Measurements from ENCODE around the gene CALHM1.

The CALHM1 gene

GRCh38 chr10:103478671-103479070 lies 20.0 kb upstream of the CALHM1 start:
- Mint-ChIP-seq H3K27ac (ENCODE audit: low read depth) (no peak overlapping the region), H3K9me3 (no peaks in the 10 kb centered on the region), H3K4me1 (peaks cover 7% of the 10 kb centered on the region), H3K36me3 (ENCODE audit: insufficient read depth) (no peaks in the 10 kb centered on the region), H3K27me3 (no peaks in the 10 kb centered on the region), H3K4me3 (no peak overlapping the region)
- no peak for DNase-seq (ENCODE audit: low spot score in 2 of 2)
- ATAC-seq (replicated peaks; ENCODE audit: extremely low read depth, poor library complexity, severe bottlenecking), result no peak

GRCh38 chr10:103476046-103476768 lies 17.5 kb upstream of the CALHM1 start:
- Mint-ChIP-seq H3K27me3 (no peaks in the 10 kb centered on the region), H3K27ac (ENCODE audit: low read depth) (no peak overlapping the region), H3K4me3 (no peak overlapping the region), H3K9me3 (no peaks in the 10 kb centered on the region), H3K36me3 (ENCODE audit: insufficient read depth) (no peaks in the 10 kb centered on the region), H3K4me1 (peaks cover 10% of the 10 kb centered on the region)
- ATAC-seq (replicated peaks; ENCODE audit: extremely low read depth, poor library complexity, severe bottlenecking) (no peak), DNase-seq (ENCODE audit: low spot score in 2 of 2) (no peak)

DNA sequence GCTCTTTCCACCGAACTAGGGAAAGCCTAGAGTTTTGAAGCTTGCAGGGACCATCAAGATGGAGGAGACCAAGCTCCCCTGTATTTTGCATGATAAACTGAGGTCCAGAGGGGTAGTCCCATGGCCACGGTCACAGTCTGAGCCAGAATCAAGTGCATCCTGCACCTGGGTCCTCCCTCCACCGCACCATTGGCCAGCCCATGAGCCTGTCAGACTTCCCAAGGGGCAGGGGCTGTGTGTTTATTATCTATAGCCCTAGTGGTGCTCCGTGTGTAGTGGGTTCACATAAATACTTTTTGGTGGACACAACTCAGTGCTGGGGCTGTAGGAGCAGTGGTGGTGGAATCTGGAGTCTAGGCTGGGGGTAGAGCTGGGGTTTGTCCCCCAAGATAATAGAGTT lies 16.7 kb upstream of the CALHM1 start:
- Mint-ChIP-seq H3K27me3 (no peaks in the 10 kb centered on the region), H3K4me3 (no peak overlapping the region), H3K27ac (ENCODE audit: low read depth) (no peak overlapping the region), H3K9me3 (no peaks in the 10 kb centered on the region), H3K36me3 (ENCODE audit: insufficient read depth) (peaks cover 2% of the 10 kb centered on the region), H3K4me1 (peaks cover 17% of the 10 kb centered on the region)
- DNase-seq (ENCODE audit: low spot score in 2 of 2), result no peak
- no peak for ATAC-seq (replicated peaks; ENCODE audit: extremely low read depth, poor library complexity, severe bottlenecking)

- DNase-seq (ENCODE audit: low spot score in 2 of 2) (no peak), ATAC-seq (replicated peaks; ENCODE audit: extremely low read depth, poor library complexity, severe bottlenecking) (no peak)
- H3K27ac Mint-ChIP-seq (ENCODE audit: low read depth), result no peak overlapping the region
- H3K36me3 Mint-ChIP-seq (ENCODE audit: insufficient read depth), result peaks cover 2% of the 10 kb centered on the region
- H3K9me3 Mint-ChIP-seq, result no peaks in the 10 kb centered on the region
- peaks cover 31% of the 10 kb centered on the region for H3K4me1 Mint-ChIP-seq
- no peak overlapping the region for H3K4me3 Mint-ChIP-seq
- H3K27me3 Mint-ChIP-seq, result no peaks in the 10 kb centered on the region
These were observed 15.4 kb upstream of the CALHM1 start for GRCh38 chr10:103474077-103474476.

DNA sequence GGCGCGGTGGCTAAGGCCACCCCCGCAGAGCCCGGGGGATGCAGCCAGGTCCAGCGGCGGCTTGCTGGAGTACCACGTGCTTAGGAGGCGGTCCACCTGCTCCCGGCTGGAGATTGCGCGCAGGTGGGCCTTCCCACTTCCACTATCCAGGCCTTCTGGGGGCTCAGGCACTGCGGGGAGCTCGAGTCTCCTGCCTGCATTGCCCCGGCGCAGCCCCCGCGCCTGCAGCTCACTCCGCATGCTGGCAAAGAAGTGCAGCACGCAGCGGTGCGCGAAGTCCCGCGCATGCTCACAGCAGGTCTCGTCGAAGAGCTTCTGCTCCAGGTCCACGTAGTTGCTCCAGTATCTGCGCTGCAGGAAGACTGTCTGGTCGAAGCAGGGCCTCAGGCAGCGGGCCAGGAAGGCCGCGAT lies 14.6 kb upstream of the CALHM1 start:
- peaks cover 31% of the 10 kb centered on the region for H3K4me1 Mint-ChIP-seq
- no peaks in the 10 kb centered on the region for H3K9me3 Mint-ChIP-seq
- no peak overlapping the region for H3K27ac Mint-ChIP-seq (ENCODE audit: low read depth)
- DNase-seq (ENCODE audit: low spot score in 2 of 2) (no peak), ATAC-seq (replicated peaks; ENCODE audit: extremely low read depth, poor library complexity, severe bottlenecking) (no peak)
- peaks cover 2% of the 10 kb centered on the region for H3K36me3 Mint-ChIP-seq (ENCODE audit: insufficient read depth)
- H3K27me3 Mint-ChIP-seq, result no peaks in the 10 kb centered on the region
- no peak overlapping the region for H3K4me3 Mint-ChIP-seq

DNA sequence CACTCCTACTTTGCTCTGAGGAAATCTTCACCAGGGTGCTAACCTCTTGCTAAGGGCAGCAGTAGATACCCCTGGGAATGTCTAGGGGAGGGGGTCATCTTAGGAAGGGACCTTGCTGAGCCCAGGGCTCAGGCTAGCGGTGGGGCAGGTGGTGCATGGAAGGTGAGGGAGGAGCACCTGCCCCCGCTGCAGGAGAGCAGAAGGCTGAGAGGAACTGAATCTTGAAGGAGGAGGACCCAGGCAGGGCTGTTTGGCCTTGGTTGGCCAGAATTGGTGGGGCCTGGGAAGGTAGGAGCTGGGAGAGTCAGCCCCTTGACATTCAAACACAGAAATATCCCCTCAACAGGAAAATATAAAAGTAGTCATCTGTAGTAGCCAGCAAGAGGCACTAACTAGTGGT lies 13.3 kb upstream of the CALHM1 start:
- H3K4me3 Mint-ChIP-seq, result peak overlapping the region; percentile 62
- peaks cover 37% of the 10 kb centered on the region for H3K4me1 Mint-ChIP-seq
- peak overlapping the region; percentile 79 for H3K27ac Mint-ChIP-seq (ENCODE audit: low read depth)
- peaks cover 3% of the 10 kb centered on the region for H3K36me3 Mint-ChIP-seq (ENCODE audit: insufficient read depth)
- DNase-seq (ENCODE audit: low spot score in 2 of 2), result no peak
- no peaks in the 10 kb centered on the region for H3K27me3 Mint-ChIP-seq
- no peak for ATAC-seq (replicated peaks; ENCODE audit: extremely low read depth, poor library complexity, severe bottlenecking)
- H3K9me3 Mint-ChIP-seq, result no peaks in the 10 kb centered on the region

DNA sequence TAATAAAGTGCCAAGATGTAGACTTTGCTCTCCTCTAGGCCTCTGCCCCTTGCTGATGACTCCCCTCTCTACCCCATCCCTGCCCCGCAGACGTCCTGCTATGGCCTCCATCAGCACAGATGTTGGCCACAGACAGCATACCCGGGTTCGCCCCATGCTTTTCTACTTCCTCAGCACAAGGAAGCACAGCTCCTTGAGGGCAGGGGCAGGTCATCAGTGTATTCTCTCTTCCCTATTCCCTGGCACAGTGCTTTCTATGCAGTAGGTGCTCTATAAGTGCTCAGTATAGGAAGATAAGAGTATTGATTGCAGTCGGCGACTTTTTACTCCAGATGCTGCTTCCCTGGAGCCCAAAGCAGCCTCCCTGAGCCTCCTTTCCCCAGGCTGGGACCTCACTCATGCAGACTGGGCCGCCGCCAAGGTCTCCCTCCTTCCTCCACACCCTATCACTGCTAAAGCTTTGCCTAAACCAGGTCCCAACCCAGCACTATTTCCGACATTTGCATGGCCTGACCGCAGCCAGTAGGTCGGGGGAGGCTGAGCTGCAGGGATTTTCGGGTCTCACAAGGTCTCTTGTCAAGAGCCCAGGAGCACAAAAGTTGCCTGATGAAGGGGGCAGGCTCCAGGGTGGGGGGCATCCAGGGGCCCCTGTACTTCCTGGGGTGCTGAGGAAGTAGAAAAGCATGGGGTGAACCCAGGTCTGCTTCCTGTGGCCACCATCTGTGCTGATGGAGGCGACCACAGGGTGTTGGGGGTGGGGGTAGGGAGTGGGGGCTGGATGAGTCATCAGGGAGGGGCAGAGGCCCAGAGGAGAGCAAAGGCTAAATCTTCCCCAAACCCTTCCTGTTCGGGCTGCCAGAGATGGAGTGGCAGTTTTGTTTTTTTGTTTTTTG lies 12.3 kb upstream of the CALHM1 start:
- Mint-ChIP-seq H3K36me3 (ENCODE audit: insufficient read depth) (peaks cover 3% of the 10 kb centered on the region), H3K4me3 (peak overlapping the region; percentile 62), H3K27ac (ENCODE audit: low read depth) (peak overlapping the region; percentile 79), H3K27me3 (no peaks in the 10 kb centered on the region), H3K4me1 (peaks cover 42% of the 10 kb centered on the region), H3K9me3 (no peaks in the 10 kb centered on the region)
- ATAC-seq (replicated peaks; ENCODE audit: extremely low read depth, poor library complexity, severe bottlenecking), result peak; percentile 93
- DNase-seq (ENCODE audit: low spot score in 2 of 2), result peak; percentile 37 to 63

- DNase-seq (ENCODE audit: low spot score in 2 of 2) (no peak), ATAC-seq (replicated peaks; ENCODE audit: extremely low read depth, poor library complexity, severe bottlenecking) (no peak)
- peaks cover 3% of the 10 kb centered on the region for H3K36me3 Mint-ChIP-seq (ENCODE audit: insufficient read depth)
- H3K4me3 Mint-ChIP-seq, result no peak overlapping the region
- peak overlapping the region; percentile 3 for H3K27ac Mint-ChIP-seq (ENCODE audit: low read depth)
- peaks cover 42% of the 10 kb centered on the region for H3K4me1 Mint-ChIP-seq
- no peaks in the 10 kb centered on the region for H3K27me3 Mint-ChIP-seq
- no peaks in the 10 kb centered on the region for H3K9me3 Mint-ChIP-seq
These were observed 10.5 kb upstream of the CALHM1 start for GRCh38 chr10:103469201-103469600.

DNA sequence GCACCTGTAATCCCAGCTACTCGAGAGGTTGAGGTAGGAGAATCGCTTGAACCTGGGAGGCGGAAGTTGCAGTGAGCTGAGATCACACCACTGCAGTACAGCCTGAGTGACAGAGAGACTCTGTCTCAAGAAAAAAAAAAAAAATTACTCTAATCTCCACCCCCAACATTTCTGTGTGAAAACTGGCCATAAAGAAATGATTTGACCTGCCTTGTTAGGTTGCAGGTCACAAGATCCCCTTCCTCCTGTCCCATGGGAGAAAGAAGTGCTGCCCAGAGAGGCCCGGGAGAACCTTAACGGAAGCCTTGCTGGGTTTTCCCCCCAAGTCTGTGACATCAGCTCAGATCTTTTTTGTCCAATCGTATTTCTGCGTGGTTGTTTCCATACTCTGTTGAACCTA lies 8.7 kb upstream of the CALHM1 start:
- DNase-seq (ENCODE audit: low spot score in 2 of 2) (no peak), ATAC-seq (replicated peaks; ENCODE audit: extremely low read depth, poor library complexity, severe bottlenecking) (no peak)
- H3K9me3 Mint-ChIP-seq, result no peaks in the 10 kb centered on the region
- H3K4me3 Mint-ChIP-seq, result no peak overlapping the region
- peaks cover 3% of the 10 kb centered on the region for H3K36me3 Mint-ChIP-seq (ENCODE audit: insufficient read depth)
- H3K27ac Mint-ChIP-seq (ENCODE audit: low read depth), result peak overlapping the region; percentile 63
- H3K27me3 Mint-ChIP-seq, result no peaks in the 10 kb centered on the region
- H3K4me1 Mint-ChIP-seq, result peaks cover 42% of the 10 kb centered on the region

DNA sequence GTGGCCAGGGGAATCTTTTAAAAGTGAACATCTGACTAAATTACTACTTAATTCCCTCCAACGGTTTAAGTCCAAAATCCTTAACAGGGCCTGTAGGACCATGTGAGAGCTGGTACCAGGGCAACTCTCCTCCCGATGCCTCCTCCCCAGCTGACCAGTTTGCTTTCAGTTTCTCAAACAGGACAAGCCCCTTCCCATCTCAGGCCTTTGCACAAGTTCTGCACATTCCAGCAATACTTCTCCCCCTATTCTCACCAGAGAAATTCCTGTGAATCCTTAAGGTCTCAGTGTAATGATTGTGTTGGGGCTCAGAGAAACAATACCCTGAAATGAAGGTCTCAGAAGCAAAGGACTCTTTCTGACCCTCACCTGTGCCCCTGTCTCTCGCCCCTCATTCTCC lies 8.0 kb upstream of the CALHM1 start:
- peaks cover 5% of the 10 kb centered on the region for H3K36me3 Mint-ChIP-seq (ENCODE audit: insufficient read depth)
- peak overlapping the region; percentile 63 for H3K27ac Mint-ChIP-seq (ENCODE audit: low read depth)
- no peak overlapping the region for H3K4me3 Mint-ChIP-seq
- ATAC-seq (replicated peaks; ENCODE audit: extremely low read depth, poor library complexity, severe bottlenecking) (no peak), DNase-seq (ENCODE audit: low spot score in 2 of 2) (no peak)
- H3K4me1 Mint-ChIP-seq, result peaks cover 35% of the 10 kb centered on the region
- no peaks in the 10 kb centered on the region for H3K9me3 Mint-ChIP-seq
- no peaks in the 10 kb centered on the region for H3K27me3 Mint-ChIP-seq

- Mint-ChIP-seq H3K4me1 (peaks cover 27% of the 10 kb centered on the region), H3K27ac (ENCODE audit: low read depth) (no peak overlapping the region), H3K9me3 (no peaks in the 10 kb centered on the region), H3K27me3 (no peaks in the 10 kb centered on the region), H3K36me3 (ENCODE audit: insufficient read depth) (peaks cover 4% of the 10 kb centered on the region), H3K4me3 (no peak overlapping the region)
- ATAC-seq (replicated peaks; ENCODE audit: extremely low read depth, poor library complexity, severe bottlenecking), result no peak
- no peak for DNase-seq (ENCODE audit: low spot score in 2 of 2)
These were observed 6.9 kb upstream of the CALHM1 start for GRCh38 chr10:103465411-103466179.

DNA sequence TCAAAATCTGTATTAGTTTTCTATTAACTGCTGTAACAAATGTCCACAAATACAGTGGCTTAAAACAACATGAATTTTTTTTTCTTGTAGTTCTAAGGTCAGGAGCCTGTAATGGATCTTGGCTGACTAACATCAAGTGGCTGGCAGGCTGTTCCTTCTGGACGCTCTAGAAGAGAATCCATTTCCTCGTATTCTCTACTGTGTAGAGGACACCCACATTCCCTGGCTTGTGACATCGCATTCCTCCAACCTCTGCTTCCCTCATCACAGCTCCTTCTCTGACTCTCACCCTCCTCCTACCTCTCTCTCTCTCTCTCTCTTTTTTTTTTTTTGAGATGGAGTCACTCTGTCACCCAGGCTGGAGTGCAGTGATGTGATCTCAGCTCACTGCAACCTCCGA lies 4.8 kb upstream of the CALHM1 start:
- ATAC-seq (replicated peaks; ENCODE audit: extremely low read depth, poor library complexity, severe bottlenecking) (no peak), DNase-seq (ENCODE audit: low spot score in 2 of 2) (no peak)
- H3K4me1 Mint-ChIP-seq, result peaks cover 24% of the 10 kb centered on the region
- H3K27me3 Mint-ChIP-seq, result no peaks in the 10 kb centered on the region
- no peaks in the 10 kb centered on the region for H3K9me3 Mint-ChIP-seq
- no peak overlapping the region for H3K27ac Mint-ChIP-seq (ENCODE audit: low read depth)
- H3K4me3 Mint-ChIP-seq, result no peak overlapping the region
- peaks cover 5% of the 10 kb centered on the region for H3K36me3 Mint-ChIP-seq (ENCODE audit: insufficient read depth)
